Measurements from ENCODE around the gene MAP2K5.

Gene MAP2K5

DNA sequence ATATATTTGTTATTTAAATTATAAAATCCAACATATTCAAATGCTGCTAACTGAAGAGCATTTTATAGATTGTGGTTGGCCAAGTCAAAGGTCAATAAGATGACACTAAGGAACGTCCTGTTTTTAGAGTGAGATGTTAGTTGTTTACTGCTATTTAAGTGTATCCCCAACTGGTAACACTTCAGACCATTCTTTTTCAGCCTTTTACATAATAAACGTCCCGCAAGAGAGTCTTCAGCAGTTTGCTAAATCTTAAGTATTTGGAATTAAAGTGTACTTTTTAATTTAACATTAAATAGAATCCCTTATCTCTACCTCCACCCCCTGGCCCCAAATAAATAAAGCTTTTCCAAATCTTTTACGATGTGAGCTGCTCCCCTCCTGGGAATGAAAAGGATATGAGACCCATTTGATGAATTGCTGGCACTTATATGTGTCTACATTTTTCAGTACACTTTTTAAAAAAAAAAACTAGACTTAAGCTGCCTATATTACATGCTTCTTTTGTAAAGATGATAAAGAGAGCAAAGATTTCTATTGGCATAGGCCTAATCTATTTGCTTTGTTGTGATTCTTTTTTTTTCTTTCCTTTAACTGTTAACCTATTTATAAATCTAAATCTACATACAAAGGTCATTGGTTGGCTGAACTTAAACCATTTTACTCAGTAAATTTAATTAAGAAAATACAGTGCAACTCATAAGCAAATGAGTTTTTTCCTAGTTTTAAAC lies 181.0 kb downstream of the MAP2K5 start:
- ATAC-seq, result no peak
- TF ChIP-seq CSDC2 (CRISPR knock-in tag; IDR thresholded peaks at IDR 0.05), result no peak
- no peak for TF ChIP-seq ZFP30 (CRISPR knock-in tag; IDR thresholded peaks at IDR 0.05)
- TF ChIP-seq, protein P1, sequence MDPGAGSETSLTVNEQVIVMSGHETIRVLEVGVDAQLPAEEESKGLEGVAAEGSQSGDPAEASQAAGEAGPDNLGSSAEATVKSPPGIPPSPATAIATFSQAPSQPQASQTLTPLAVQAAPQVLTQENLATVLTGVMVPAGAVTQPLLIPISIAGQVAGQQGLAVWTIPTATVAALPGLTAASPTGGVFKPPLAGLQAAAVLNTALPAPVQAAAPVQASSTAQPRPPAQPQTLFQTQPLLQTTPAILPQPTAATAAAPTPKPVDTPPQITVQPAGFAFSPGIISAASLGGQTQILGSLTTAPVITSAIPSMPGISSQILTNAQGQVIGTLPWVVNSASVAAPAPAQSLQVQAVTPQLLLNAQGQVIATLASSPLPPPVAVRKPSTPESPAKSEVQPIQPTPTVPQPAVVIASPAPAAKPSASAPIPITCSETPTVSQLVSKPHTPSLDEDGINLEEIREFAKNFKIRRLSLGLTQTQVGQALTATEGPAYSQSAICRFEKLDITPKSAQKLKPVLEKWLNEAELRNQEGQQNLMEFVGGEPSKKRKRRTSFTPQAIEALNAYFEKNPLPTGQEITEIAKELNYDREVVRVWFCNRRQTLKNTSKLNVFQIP (CRISPR knock-in tag; IDR thresholded peaks at IDR 0.05; ENCODE audit: borderline replicate concordance, low read depth), result no peak
- TF ChIP-seq, protein P2, sequence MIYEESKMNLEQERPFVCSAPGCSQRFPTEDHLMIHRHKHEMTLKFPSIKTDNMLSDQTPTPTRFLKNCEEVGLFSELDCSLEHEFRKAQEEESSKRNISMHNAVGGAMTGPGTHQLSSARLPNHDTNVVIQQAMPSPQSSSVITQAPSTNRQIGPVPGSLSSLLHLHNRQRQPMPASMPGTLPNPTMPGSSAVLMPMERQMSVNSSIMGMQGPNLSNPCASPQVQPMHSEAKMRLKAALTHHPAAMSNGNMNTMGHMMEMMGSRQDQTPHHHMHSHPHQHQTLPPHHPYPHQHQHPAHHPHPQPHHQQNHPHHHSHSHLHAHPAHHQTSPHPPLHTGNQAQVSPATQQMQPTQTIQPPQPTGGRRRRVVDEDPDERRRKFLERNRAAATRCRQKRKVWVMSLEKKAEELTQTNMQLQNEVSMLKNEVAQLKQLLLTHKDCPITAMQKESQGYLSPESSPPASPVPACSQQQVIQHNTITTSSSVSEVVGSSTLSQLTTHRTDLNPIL (CRISPR knock-in tag; IDR thresholded peaks at IDR 0.05; ENCODE audit: low read depth), result no peak
- no peak for TF ChIP-seq PPARA (CRISPR knock-in tag; IDR thresholded peaks at IDR 0.05; ENCODE audit: borderline replicate concordance)
- no peak for TF ChIP-seq ZFP3 (CRISPR knock-in tag; IDR thresholded peaks at IDR 0.05)
- no peak for TF ChIP-seq GLIS3 (CRISPR knock-in tag; IDR thresholded peaks at IDR 0.05)
- no peak for TF ChIP-seq BACH2 (CRISPR knock-in tag; IDR thresholded peaks at IDR 0.05; ENCODE audit: borderline replicate concordance)
- TF ChIP-seq TOX (CRISPR knock-in tag; IDR thresholded peaks at IDR 0.05; ENCODE audit: borderline replicate concordance), result no peak
- TF ChIP-seq ESRRG (CRISPR knock-in tag; IDR thresholded peaks at IDR 0.05), result no peak
- no peak for TF ChIP-seq SNAI2 (CRISPR knock-in tag; IDR thresholded peaks at IDR 0.05)
- no peak for TF ChIP-seq TCF4 (CRISPR knock-in tag; IDR thresholded peaks at IDR 0.05; ENCODE audit: borderline replicate concordance)

DNA sequence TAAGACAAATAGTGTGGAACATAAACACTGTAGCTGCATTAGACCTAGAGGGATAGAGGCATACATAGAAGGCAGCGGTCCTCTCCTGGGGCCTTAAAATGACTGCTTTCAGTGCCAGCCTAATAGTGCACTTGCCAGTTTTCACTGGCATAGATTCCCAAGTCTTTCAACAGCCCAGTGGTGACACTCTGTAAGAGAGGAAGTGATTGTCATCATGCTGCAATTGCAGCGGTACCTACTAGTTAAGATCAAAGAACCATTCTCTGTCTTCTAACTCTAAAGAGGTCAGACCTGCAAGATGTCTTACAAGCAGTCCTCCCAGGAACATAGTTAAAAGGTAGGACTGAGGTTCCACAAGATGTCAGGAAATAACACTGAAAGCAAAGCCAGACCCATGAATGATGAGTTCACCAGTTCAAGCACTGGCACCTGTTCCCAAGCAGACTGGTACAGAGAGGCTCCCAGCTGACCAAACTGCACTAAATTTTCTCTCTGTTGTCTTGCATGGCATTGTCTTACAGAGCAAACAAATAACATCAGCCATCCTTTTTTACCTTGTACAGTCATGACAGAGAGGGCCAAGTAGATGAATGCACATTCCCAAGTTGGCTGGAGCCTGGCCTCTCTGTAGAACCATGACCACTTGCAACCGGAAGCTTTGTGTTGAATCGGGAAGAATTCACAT lies 182.3 kb downstream of the MAP2K5 start:
- TF ChIP-seq CSDC2 (CRISPR knock-in tag; IDR thresholded peaks at IDR 0.05) (no peak), ZNF565 (CRISPR knock-in tag; conservative IDR thresholded peaks at IDR 0.05; ENCODE audit: low read depth) (no peak)
- no peak for ATAC-seq

DNA sequence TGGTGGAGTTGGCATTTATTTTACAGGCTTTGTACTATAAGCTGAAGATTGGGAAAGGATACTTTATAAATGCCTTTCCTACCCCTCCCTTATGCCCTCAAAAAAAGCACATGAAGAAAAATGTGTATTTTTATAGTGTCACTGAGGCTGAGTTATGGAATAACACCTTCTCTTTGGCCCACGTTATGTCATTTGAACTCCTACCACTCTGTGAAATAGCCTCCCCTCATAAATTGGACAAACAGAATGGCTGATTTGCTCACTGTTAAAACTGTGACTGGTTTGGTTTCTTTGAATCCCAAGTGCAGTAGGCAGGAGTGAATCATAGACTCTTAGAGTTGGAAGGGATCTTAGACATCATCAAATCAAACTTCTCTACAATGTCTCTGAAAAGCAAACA lies 187.6 kb downstream of the MAP2K5 start:
- TF ChIP-seq BACH2 (CRISPR knock-in tag; IDR thresholded peaks at IDR 0.05; ENCODE audit: borderline replicate concordance) (no peak), TOX (CRISPR knock-in tag; IDR thresholded peaks at IDR 0.05; ENCODE audit: borderline replicate concordance) (no peak), ZNF8 (CRISPR knock-in tag; IDR thresholded peaks at IDR 0.05) (no peak), ARNTL (CRISPR knock-in tag; IDR thresholded peaks at IDR 0.05; ENCODE audit: borderline replicate concordance, low read depth) (no peak), SNAI2 (CRISPR knock-in tag; IDR thresholded peaks at IDR 0.05) (no peak), TCF4 (CRISPR knock-in tag; IDR thresholded peaks at IDR 0.05; ENCODE audit: borderline replicate concordance) (no peak)
- TF ChIP-seq, protein P3, sequence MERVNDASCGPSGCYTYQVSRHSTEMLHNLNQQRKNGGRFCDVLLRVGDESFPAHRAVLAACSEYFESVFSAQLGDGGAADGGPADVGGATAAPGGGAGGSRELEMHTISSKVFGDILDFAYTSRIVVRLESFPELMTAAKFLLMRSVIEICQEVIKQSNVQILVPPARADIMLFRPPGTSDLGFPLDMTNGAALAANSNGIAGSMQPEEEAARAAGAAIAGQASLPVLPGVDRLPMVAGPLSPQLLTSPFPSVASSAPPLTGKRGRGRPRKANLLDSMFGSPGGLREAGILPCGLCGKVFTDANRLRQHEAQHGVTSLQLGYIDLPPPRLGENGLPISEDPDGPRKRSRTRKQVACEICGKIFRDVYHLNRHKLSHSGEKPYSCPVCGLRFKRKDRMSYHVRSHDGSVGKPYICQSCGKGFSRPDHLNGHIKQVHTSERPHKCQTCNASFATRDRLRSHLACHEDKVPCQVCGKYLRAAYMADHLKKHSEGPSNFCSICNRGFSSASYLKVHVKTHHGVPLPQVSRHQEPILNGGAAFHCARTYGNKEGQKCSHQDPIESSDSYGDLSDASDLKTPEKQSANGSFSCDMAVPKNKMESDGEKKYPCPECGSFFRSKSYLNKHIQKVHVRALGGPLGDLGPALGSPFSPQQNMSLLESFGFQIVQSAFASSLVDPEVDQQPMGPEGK (CRISPR knock-in tag; IDR thresholded peaks at IDR 0.05; ENCODE audit: borderline replicate concordance), result no peak
- TF ChIP-seq, protein P4, sequence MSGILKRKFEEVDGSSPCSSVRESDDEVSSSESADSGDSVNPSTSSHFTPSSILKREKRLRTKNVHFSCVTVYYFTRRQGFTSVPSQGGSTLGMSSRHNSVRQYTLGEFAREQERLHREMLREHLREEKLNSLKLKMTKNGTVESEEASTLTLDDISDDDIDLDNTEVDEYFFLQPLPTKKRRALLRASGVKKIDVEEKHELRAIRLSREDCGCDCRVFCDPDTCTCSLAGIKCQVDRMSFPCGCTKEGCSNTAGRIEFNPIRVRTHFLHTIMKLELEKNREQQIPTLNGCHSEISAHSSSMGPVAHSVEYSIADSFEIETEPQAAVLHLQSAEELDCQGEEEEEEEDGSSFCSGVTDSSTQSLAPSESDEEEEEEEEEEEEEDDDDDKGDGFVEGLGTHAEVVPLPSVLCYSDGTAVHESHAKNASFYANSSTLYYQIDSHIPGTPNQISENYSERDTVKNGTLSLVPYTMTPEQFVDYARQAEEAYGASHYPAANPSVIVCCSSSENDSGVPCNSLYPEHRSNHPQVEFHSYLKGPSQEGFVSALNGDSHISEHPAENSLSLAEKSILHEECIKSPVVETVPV (CRISPR knock-in tag; IDR thresholded peaks at IDR 0.05), result no peak
- no peak for ATAC-seq

DNA sequence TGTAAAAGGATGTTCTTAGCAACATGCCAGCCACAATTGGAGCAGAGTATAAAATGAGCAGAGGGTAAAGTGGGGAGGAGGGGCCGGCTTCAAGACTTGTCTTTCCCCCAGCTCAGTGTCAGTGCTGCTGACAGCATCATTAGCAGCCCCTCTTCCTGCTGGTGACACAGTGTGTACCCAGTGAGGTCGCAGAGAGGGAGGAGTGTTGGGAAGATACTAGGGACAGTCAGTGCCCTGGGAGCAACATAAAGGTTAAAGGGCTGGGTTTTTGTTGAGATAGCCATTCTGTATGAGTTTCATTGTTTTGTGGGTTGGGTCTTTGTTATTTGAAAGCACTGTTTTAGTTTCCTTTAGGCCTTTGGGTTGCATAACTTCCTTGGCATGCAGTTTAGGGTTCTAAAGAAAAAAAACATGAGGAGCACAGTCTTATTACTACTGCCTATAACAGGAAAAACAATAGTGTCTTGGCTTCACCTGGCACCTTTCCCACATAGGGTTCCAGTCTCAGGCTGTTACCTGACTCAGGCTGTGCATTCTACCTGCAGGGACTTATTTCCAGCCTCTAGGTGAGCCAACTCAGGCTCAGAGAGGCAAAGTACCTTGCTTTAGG lies 188.7 kb downstream of the MAP2K5 start:
- no peak for ATAC-seq
- TF ChIP-seq, protein P2 (CRISPR knock-in tag; IDR thresholded peaks at IDR 0.05; ENCODE audit: low read depth), result no peak
- TF ChIP-seq, protein P4 (CRISPR knock-in tag; IDR thresholded peaks at IDR 0.05), result no peak
- TF ChIP-seq OSR1 (CRISPR knock-in tag; IDR thresholded peaks at IDR 0.05), result no peak
- TF ChIP-seq ZNF565 (CRISPR knock-in tag; conservative IDR thresholded peaks at IDR 0.05; ENCODE audit: low read depth), result no peak
- TF ChIP-seq SNAI2 (CRISPR knock-in tag; IDR thresholded peaks at IDR 0.05), result no peak
- TF ChIP-seq ZNF8 (CRISPR knock-in tag; IDR thresholded peaks at IDR 0.05), result no peak
- TF ChIP-seq ZC3H10 (CRISPR knock-in tag; IDR thresholded peaks at IDR 0.05), result no peak
- TF ChIP-seq, protein P3 (CRISPR knock-in tag; IDR thresholded peaks at IDR 0.05; ENCODE audit: borderline replicate concordance), result no peak
- TF ChIP-seq CSDC2 (CRISPR knock-in tag; IDR thresholded peaks at IDR 0.05), result no peak
- TF ChIP-seq PPARA (CRISPR knock-in tag; IDR thresholded peaks at IDR 0.05; ENCODE audit: borderline replicate concordance), result no peak
- TF ChIP-seq BACH2 (CRISPR knock-in tag; IDR thresholded peaks at IDR 0.05; ENCODE audit: borderline replicate concordance), result no peak
